AG10803 (cell line): ENCODE results near the gene ZMIZ1.

Experiments
- DNase-seq: peaks from one replicate; pipeline ENCODE4 v3.0.0; 2010; ENCODE audit warnings: low read depth
- H3K4me3 ChIP-seq: 2 replicates; pipeline ENCODE4 v1.5.1; 2011; ENCODE audit warnings: mild to moderate bottlenecking, low read length, control low read depth
- TF ChIP-seq, protein P1 (sequence below): conservative IDR thresholded peaks from 2 replicates; pipeline ENCODE4 v1.5.1; 2011; ENCODE audit warnings: mild to moderate bottlenecking, low read length, control low read depth, inconsistent platforms

ZMIZ1 gene

GRCh38 chr10:79127151-79127961 lies 58.6 kb downstream of the ZMIZ1 start:
- TF ChIP-seq, protein P1, sequence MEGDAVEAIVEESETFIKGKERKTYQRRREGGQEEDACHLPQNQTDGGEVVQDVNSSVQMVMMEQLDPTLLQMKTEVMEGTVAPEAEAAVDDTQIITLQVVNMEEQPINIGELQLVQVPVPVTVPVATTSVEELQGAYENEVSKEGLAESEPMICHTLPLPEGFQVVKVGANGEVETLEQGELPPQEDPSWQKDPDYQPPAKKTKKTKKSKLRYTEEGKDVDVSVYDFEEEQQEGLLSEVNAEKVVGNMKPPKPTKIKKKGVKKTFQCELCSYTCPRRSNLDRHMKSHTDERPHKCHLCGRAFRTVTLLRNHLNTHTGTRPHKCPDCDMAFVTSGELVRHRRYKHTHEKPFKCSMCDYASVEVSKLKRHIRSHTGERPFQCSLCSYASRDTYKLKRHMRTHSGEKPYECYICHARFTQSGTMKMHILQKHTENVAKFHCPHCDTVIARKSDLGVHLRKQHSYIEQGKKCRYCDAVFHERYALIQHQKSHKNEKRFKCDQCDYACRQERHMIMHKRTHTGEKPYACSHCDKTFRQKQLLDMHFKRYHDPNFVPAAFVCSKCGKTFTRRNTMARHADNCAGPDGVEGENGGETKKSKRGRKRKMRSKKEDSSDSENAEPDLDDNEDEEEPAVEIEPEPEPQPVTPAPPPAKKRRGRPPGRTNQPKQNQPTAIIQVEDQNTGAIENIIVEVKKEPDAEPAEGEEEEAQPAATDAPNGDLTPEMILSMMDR = no peak
- H3K4me3 ChIP-seq = no peak overlapping the region
- peak; percentile 72 for DNase-seq

DNA sequence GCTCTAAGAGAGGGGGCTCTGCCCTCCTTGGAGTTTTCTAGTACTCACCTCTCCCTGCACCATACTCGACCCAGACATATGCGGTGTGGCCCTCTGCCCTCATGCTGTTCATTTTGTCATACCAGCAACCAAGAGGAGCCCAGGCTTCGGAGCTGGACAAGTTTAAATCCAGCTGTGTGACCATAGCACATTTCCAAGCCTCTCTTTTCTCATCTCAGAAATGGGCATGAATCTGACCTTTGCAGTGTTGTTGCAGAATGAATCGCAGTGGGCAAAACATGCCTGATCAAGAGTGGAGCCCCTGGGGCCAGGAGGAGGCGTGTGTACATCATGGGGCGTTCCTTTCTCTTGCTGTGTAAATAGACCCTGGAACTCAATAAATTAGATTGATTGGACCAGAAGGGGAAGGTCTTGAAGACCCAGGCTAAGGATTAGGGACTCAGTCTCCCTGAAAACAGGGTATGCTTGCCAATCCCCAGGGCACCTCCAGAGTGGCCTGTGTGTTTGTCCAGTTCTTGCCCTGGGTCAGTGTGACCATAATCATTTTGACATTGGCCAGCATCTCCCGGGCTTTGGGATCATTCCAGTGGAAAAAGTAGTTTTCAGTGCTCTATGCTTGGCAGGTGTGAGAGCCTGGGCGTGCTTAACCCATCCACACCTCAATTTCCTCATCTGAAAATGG lies 59.6 kb downstream of the ZMIZ1 start:
- DNase-seq = no peak
- no peak overlapping the region for H3K4me3 ChIP-seq

GRCh38 chr10:79128923-79129305 lies 60.1 kb downstream of the ZMIZ1 start:
- H3K4me3 ChIP-seq = no peak overlapping the region
- TF ChIP-seq, protein P1 = no peak
- DNase-seq = no peak

More for the DNA sequence above, 59.6 kb downstream of the ZMIZ1 start:
- TF ChIP-seq, protein P1 = no peak

- TF ChIP-seq, protein P1 = peak; percentile 15; the same call in 1 of the 2 replicates
- no peak overlapping the region for H3K4me3 ChIP-seq
- no peak for DNase-seq
These were observed 60.7 kb downstream of the ZMIZ1 start for GRCh38 chr10:79129361-79129997.

- TF ChIP-seq, protein P1 = no peak
- DNase-seq = no peak
- H3K4me3 ChIP-seq = no peak overlapping the region
These were observed 61.5 kb downstream of the ZMIZ1 start for GRCh38 chr10:79130255-79130654.

GRCh38 chr10:79130846-79131245 lies 62.1 kb downstream of the ZMIZ1 start:
- peak; percentile 40 for DNase-seq
- TF ChIP-seq, protein P1 = no peak
- H3K4me3 ChIP-seq = no peak overlapping the region
